WTC11 (cell line): ENCODE data around the gene KANK4.

Experiments
- JAZF1 ChIP-seq: fragments of 250-450 bp; sonication (Bioruptor Pico); IDR thresholded peaks from 2 replicates; pipeline ENCODE4 v1.9.0; 2021; ENCODE audit warnings: moderate library complexity, mild to moderate bottlenecking, inconsistent platforms
- NR2C2 ChIP-seq: sonication (generic); formaldehyde crosslinking; IDR thresholded peaks from 2 replicates; pipeline ENCODE4 v1.8.0; 2022; ENCODE audit warnings: mild to moderate bottlenecking, missing genetic modification reagents
- ZNF121 ChIP-seq: sonication (generic); formaldehyde crosslinking; IDR thresholded peaks from 2 replicates; pipeline ENCODE4 v1.8.0; 2023; ENCODE audit warnings: missing genetic modification reagents
- ZNF219 ChIP-seq: sonication (generic); formaldehyde crosslinking; IDR thresholded peaks from 2 replicates; pipeline ENCODE4 v1.8.0; 2023; ENCODE audit warnings: missing genetic modification reagents, mild to moderate bottlenecking, borderline replicate concordance
- TF ChIP-seq, protein P1 (sequence below): sonication (generic); formaldehyde crosslinking; IDR thresholded peaks from 2 replicates; pipeline ENCODE4 v1.8.0; 2023; ENCODE audit warnings: missing genetic modification reagents
- TF ChIP-seq, protein P2 (sequence below): fragments of 200-600 bp; IDR thresholded peaks from 2 replicates; pipeline ENCODE4 v1.8.0; 2022; ENCODE audit warnings: antibody characterized with exemption
- TF ChIP-seq, protein P3 (sequence below): sonication (generic); formaldehyde crosslinking; conservative IDR thresholded peaks from 2 replicates; pipeline ENCODE4 v1.8.1; 2022; ENCODE audit warnings: mild to moderate bottlenecking, missing genetic modification reagents
- TF ChIP-seq, protein P4 (sequence below): sonication (generic); formaldehyde crosslinking; IDR thresholded peaks from 2 replicates; pipeline ENCODE4 v1.8.1; 2023; ENCODE audit warnings: mild to moderate bottlenecking, missing genetic modification reagents, borderline replicate concordance
- TF ChIP-seq, protein P5 (sequence below): sonication (generic); formaldehyde crosslinking; IDR thresholded peaks from 2 replicates; pipeline ENCODE4 v1.8.0; 2022; ENCODE audit warnings: mild to moderate bottlenecking, missing genetic modification reagents

DNA sequence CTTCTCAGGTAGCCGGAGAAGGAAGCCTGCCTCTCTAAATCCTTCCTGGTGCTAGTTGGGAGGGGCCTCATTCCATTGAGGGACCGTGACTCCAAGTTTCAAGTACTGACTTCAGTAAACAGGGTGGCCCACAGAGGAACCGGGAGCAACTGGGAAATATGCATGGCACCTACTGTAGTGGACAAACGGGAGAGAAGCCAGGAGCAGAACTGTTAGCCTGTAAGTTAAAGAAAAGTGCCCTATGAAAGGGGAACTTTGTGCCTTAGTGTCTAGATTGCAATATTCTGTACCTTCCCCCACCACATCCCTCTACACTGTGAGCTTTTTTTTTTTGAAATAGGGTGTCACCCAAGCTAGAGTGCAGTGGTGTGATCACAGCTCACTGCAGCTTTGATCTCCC lies 33.2 kb upstream of the KANK4 start:
- TF ChIP-seq, protein P1, sequence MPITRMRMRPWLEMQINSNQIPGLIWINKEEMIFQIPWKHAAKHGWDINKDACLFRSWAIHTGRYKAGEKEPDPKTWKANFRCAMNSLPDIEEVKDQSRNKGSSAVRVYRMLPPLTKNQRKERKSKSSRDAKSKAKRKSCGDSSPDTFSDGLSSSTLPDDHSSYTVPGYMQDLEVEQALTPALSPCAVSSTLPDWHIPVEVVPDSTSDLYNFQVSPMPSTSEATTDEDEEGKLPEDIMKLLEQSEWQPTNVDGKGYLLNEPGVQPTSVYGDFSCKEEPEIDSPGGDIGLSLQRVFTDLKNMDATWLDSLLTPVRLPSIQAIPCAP (CRISPR knock-in tag) = no peak
- TF ChIP-seq, protein P2, sequence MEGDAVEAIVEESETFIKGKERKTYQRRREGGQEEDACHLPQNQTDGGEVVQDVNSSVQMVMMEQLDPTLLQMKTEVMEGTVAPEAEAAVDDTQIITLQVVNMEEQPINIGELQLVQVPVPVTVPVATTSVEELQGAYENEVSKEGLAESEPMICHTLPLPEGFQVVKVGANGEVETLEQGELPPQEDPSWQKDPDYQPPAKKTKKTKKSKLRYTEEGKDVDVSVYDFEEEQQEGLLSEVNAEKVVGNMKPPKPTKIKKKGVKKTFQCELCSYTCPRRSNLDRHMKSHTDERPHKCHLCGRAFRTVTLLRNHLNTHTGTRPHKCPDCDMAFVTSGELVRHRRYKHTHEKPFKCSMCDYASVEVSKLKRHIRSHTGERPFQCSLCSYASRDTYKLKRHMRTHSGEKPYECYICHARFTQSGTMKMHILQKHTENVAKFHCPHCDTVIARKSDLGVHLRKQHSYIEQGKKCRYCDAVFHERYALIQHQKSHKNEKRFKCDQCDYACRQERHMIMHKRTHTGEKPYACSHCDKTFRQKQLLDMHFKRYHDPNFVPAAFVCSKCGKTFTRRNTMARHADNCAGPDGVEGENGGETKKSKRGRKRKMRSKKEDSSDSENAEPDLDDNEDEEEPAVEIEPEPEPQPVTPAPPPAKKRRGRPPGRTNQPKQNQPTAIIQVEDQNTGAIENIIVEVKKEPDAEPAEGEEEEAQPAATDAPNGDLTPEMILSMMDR = no peak
- TF ChIP-seq NR2C2 (CRISPR knock-in tag) (no peak), ZNF121 (no peak), JAZF1 (no peak), ZNF219 (CRISPR knock-in tag) (no peak)
- TF ChIP-seq, protein P3, sequence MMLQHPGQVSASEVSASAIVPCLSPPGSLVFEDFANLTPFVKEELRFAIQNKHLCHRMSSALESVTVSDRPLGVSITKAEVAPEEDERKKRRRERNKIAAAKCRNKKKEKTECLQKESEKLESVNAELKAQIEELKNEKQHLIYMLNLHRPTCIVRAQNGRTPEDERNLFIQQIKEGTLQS = no peak
- TF ChIP-seq, protein P4, sequence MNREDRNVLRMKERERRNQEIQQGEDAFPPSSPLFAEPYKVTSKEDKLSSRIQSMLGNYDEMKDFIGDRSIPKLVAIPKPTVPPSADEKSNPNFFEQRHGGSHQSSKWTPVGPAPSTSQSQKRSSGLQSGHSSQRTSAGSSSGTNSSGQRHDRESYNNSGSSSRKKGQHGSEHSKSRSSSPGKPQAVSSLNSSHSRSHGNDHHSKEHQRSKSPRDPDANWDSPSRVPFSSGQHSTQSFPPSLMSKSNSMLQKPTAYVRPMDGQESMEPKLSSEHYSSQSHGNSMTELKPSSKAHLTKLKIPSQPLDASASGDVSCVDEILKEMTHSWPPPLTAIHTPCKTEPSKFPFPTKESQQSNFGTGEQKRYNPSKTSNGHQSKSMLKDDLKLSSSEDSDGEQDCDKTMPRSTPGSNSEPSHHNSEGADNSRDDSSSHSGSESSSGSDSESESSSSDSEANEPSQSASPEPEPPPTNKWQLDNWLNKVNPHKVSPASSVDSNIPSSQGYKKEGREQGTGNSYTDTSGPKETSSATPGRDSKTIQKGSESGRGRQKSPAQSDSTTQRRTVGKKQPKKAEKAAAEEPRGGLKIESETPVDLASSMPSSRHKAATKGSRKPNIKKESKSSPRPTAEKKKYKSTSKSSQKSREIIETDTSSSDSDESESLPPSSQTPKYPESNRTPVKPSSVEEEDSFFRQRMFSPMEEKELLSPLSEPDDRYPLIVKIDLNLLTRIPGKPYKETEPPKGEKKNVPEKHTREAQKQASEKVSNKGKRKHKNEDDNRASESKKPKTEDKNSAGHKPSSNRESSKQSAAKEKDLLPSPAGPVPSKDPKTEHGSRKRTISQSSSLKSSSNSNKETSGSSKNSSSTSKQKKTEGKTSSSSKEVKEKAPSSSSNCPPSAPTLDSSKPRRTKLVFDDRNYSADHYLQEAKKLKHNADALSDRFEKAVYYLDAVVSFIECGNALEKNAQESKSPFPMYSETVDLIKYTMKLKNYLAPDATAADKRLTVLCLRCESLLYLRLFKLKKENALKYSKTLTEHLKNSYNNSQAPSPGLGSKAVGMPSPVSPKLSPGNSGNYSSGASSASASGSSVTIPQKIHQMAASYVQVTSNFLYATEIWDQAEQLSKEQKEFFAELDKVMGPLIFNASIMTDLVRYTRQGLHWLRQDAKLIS (CRISPR knock-in tag) = no peak
- TF ChIP-seq, protein P5, sequence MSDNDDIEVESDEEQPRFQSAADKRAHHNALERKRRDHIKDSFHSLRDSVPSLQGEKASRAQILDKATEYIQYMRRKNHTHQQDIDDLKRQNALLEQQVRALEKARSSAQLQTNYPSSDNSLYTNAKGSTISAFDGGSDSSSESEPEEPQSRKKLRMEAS (CRISPR knock-in tag) = no peak
